Trophoblast cell (in vitro differentiated cells and primary cell): ENCODE results near the gene ITPKB.

Source experiments
- DNase-seq, 2 donors: peaks; one replicate each; pipeline ENCODE4 v3.0.0-alpha.2; 2016
- H2AFZ ChIP-seq: 2 replicates; pipeline ENCODE4 v1.6.1; 2013; ENCODE audit warnings: low read length, moderate library complexity, mild to moderate bottlenecking; ENCODE audit not compliant: insufficient read depth, poor library complexity
- H2AK5ac ChIP-seq: 2 replicates; pipeline ENCODE4 v1.6.1; 2013; ENCODE audit warnings: mild to moderate bottlenecking, low read length
- H2BK120ac ChIP-seq: 2 replicates; pipeline ENCODE4 v1.6.1; 2013; ENCODE audit warnings: low read length, mild to moderate bottlenecking, moderate library complexity; ENCODE audit not compliant: insufficient read depth, poor library complexity
- H2BK12ac ChIP-seq: 2 replicates; pipeline ENCODE4 v1.6.1; 2013; ENCODE audit warnings: mild to moderate bottlenecking, low read length, moderate library complexity
- H2BK5ac ChIP-seq: 2 replicates; pipeline ENCODE4 v1.6.1; 2013; ENCODE audit warnings: low read length, low read depth, moderate library complexity, mild to moderate bottlenecking; ENCODE audit not compliant: poor library complexity
- H3K14ac ChIP-seq: 2 replicates; pipeline ENCODE4 v1.6.1; 2013; ENCODE audit warnings: mild to moderate bottlenecking, low read length
- H3K18ac ChIP-seq: 2 replicates; pipeline ENCODE4 v1.6.1; 2013; ENCODE audit warnings: mild to moderate bottlenecking, low read length
- H3K23ac ChIP-seq: 2 replicates; pipeline ENCODE4 v1.6.1; 2013; ENCODE audit warnings: low read length
- H3K27ac ChIP-seq: 2 replicates; pipeline ENCODE4 v1.5.1; 2013; ENCODE audit warnings: low read depth, mild to moderate bottlenecking, inconsistent platforms, low read length, moderate library complexity
- H3K27me3 ChIP-seq: 2 replicates; pipeline ENCODE4 v1.6.1; 2013; ENCODE audit warnings: inconsistent platforms, mild to moderate bottlenecking, low read length, moderate library complexity; ENCODE audit not compliant: insufficient read depth
- H3K36me3 ChIP-seq, 2 experiments: 1 replicate in 1 of 2; 2 replicates in 1 of 2; pipeline ENCODE4 v1.6.1; 2013; ENCODE audit warnings: low read length in 2 of 2, mild to moderate bottlenecking in 2 of 2, moderate library complexity in 1 of 2; ENCODE audit not compliant: insufficient read depth in 2 of 2, control insufficient read depth in 1 of 2
- H3K4ac ChIP-seq: 2 replicates; pipeline ENCODE4 v1.6.1; 2013; ENCODE audit warnings: low read depth, mild to moderate bottlenecking, low read length, moderate library complexity
- H3K4me1 ChIP-seq, 2 experiments: 1 replicate in 1 of 2; 2 replicates in 1 of 2; pipeline ENCODE4 v1.6.1; 2013; ENCODE audit warnings: low read length in 2 of 2, mild to moderate bottlenecking in 2 of 2, moderate library complexity in 1 of 2; ENCODE audit not compliant: insufficient read depth in 2 of 2, control insufficient read depth in 1 of 2
- H3K4me2 ChIP-seq: 2 replicates; pipeline ENCODE4 v1.6.1; 2013; ENCODE audit warnings: inconsistent platforms, mild to moderate bottlenecking, low read length, moderate library complexity
- H3K4me3 ChIP-seq: 2 replicates; pipeline ENCODE4 v1.5.1; 2013; ENCODE audit warnings: mild to moderate bottlenecking, low read depth, low read length, inconsistent platforms
- H3K79me1 ChIP-seq: one replicate; pipeline ENCODE4 v1.6.1; 2013; ENCODE audit warnings: low read length
- H3K79me2 ChIP-seq: 2 replicates; pipeline ENCODE4 v1.6.1; 2013; ENCODE audit warnings: low read length, mild to moderate bottlenecking; ENCODE audit not compliant: control insufficient read depth, insufficient read depth, poor library complexity
- H3K9ac ChIP-seq: 2 replicates; pipeline ENCODE4 v1.6.1; 2013; ENCODE audit warnings: mild to moderate bottlenecking, low read length
- H3K9me3 ChIP-seq: 2 replicates; pipeline ENCODE4 v1.6.1; 2013; ENCODE audit warnings: low read depth, mild to moderate bottlenecking, control low read depth, inconsistent platforms, low read length; ENCODE audit not compliant: insufficient read depth
- H4K12ac ChIP-seq: 2 replicates; pipeline ENCODE4 v1.6.1; 2013; ENCODE audit warnings: low read depth, mild to moderate bottlenecking, low read length, moderate library complexity
- H4K8ac ChIP-seq: 2 replicates; pipeline ENCODE4 v1.6.1; 2013; ENCODE audit warnings: low read depth, mild to moderate bottlenecking, low read length, moderate library complexity
- H4K91ac ChIP-seq: one replicate; pipeline ENCODE4 v1.6.1; 2013; ENCODE audit warnings: low read depth, mild to moderate bottlenecking, low read length, moderate library complexity
- WGBS: extraction: QIAGEN DNeasy Blood & Tissue Kit; methylation state at CpG from one replicate; pipeline ENCODE4 v1.1.7; 2013; ENCODE audit warnings: missing lambda C conversion rate; ENCODE audit not compliant: insufficient read length, insufficient coverage; ENCODE audit errors: extremely low coverage; 5-methylcytosine and 5-hydroxymethylcytosine counted together

ITPKB gene

GRCh38 chr1:226661965-226662364 lies 77.1 kb downstream of the ITPKB start:
- Histone ChIP-seq H3K27me3 (no peaks in the 10 kb centered on the region), H2BK12ac (no peak overlapping the region), H4K91ac (no peak overlapping the region), H3K18ac (no peak overlapping the region), H3K27ac (peak overlapping the region; percentile 18), H3K4me2 (no peak overlapping the region), H3K14ac (no peak overlapping the region), H2BK5ac (no peak overlapping the region), H3K23ac (no peak overlapping the region), H4K8ac (no peak overlapping the region), H2BK120ac (no peak overlapping the region), H3K4me3 (no peak overlapping the region), H3K4ac (no peak overlapping the region), H3K9ac (no peak overlapping the region), H3K36me3 (no peaks in the 10 kb centered on the region), H2AFZ (no peak overlapping the region), H3K9me3 (no peaks in the 10 kb centered on the region), H2AK5ac (no peak overlapping the region), H3K79me2 (no peaks in the 10 kb centered on the region), H4K12ac (no peak overlapping the region), H3K79me1 (peaks cover 10% of the 10 kb centered on the region), H3K4me1 (peaks cover 33 to 34% of the 10 kb centered on the region in 2 experiments)
- WGBS = no CpG with 5 or more reads among the region's 6 CpGs
- no peak for DNase-seq

- H2BK12ac ChIP-seq = no peak overlapping the region
- no peak overlapping the region for H3K9ac ChIP-seq
- no peak overlapping the region for H3K18ac ChIP-seq
- no peak overlapping the region for H3K27ac ChIP-seq
- H3K79me1 ChIP-seq = peaks cover 10% of the 10 kb centered on the region
- no peak overlapping the region for H2BK120ac ChIP-seq
- no peak overlapping the region for H4K12ac ChIP-seq
- no peak overlapping the region for H2AK5ac ChIP-seq
- H2BK5ac ChIP-seq = no peak overlapping the region
- no peak overlapping the region for H4K8ac ChIP-seq
- WGBS = no CpG with 5 or more reads among the region's 2 CpGs
- H2AFZ ChIP-seq = no peak overlapping the region
- no peak for DNase-seq
- no peak overlapping the region for H3K4me2 ChIP-seq
- H3K4ac ChIP-seq = no peak overlapping the region
- no peak overlapping the region for H3K4me3 ChIP-seq
- H3K4me1 ChIP-seq = peaks cover 33 to 34% of the 10 kb centered on the region in 2 experiments
- no peaks in the 10 kb centered on the region for H3K36me3 ChIP-seq
- no peak overlapping the region for H3K23ac ChIP-seq
- no peaks in the 10 kb centered on the region for H3K79me2 ChIP-seq
- peak overlapping the region; percentile 20 for H4K91ac ChIP-seq
- H3K14ac ChIP-seq = no peak overlapping the region
- H3K9me3 ChIP-seq = no peaks in the 10 kb centered on the region
- H3K27me3 ChIP-seq = no peaks in the 10 kb centered on the region
These were observed 77.8 kb downstream of the ITPKB start for GRCh38 chr1:226661271-226661670.

- WGBS = no CpG with 5 or more reads among the region's 17 CpGs
- H3K18ac ChIP-seq = no peak overlapping the region
- no peak overlapping the region for H2BK5ac ChIP-seq
- H2BK12ac ChIP-seq = no peak overlapping the region
- no peak overlapping the region for H3K4ac ChIP-seq
- no peak overlapping the region for H2BK120ac ChIP-seq
- H3K4me2 ChIP-seq = no peak overlapping the region
- no peak overlapping the region for H2AK5ac ChIP-seq
- H3K27me3 ChIP-seq = no peaks in the 10 kb centered on the region
- H3K9ac ChIP-seq = no peak overlapping the region
- H3K14ac ChIP-seq = no peak overlapping the region
- no peak overlapping the region for H3K4me3 ChIP-seq
- H3K23ac ChIP-seq = no peak overlapping the region
- no peak for DNase-seq
- peak overlapping the region; percentile 20 for H4K91ac ChIP-seq
- H4K12ac ChIP-seq = no peak overlapping the region
- H2AFZ ChIP-seq = no peak overlapping the region
- H3K9me3 ChIP-seq = no peaks in the 10 kb centered on the region
- no peak overlapping the region for H4K8ac ChIP-seq
- H3K79me2 ChIP-seq = no peaks in the 10 kb centered on the region
- H3K4me1 ChIP-seq = peaks cover 32 to 34% of the 10 kb centered on the region in 2 experiments
- H3K79me1 ChIP-seq = peaks cover 10% of the 10 kb centered on the region
- H3K27ac ChIP-seq = no peak overlapping the region
- H3K36me3 ChIP-seq = no peaks in the 10 kb centered on the region
These were observed 78.5 kb downstream of the ITPKB start for GRCh38 chr1:226660410-226661182.

- H3K36me3 ChIP-seq = no peaks in the 10 kb centered on the region
- no peak overlapping the region for H4K91ac ChIP-seq
- H3K4me2 ChIP-seq = no peak overlapping the region
- H4K12ac ChIP-seq = no peak overlapping the region
- H3K27me3 ChIP-seq = no peaks in the 10 kb centered on the region
- no peak overlapping the region for H4K8ac ChIP-seq
- no peak overlapping the region for H2AK5ac ChIP-seq
- H3K9ac ChIP-seq = no peak overlapping the region
- H3K14ac ChIP-seq = no peak overlapping the region
- H2BK5ac ChIP-seq = no peak overlapping the region
- no peak overlapping the region for H2BK120ac ChIP-seq
- no peak overlapping the region for H3K4me3 ChIP-seq
- H3K4me1 ChIP-seq = peaks cover 30 to 34% of the 10 kb centered on the region in 2 experiments
- H3K9me3 ChIP-seq = no peaks in the 10 kb centered on the region
- no peak overlapping the region for H3K23ac ChIP-seq
- DNase-seq = no peak
- H2BK12ac ChIP-seq = no peak overlapping the region
- H3K79me1 ChIP-seq = peaks cover 9% of the 10 kb centered on the region
- no peaks in the 10 kb centered on the region for H3K79me2 ChIP-seq
- WGBS = no CpG with 5 or more reads among the region's 5 CpGs
- no peak overlapping the region for H3K18ac ChIP-seq
- H2AFZ ChIP-seq = no peak overlapping the region
- H3K27ac ChIP-seq = no peak overlapping the region
- H3K4ac ChIP-seq = no peak overlapping the region
These were observed 79.4 kb downstream of the ITPKB start for GRCh38 chr1:226659641-226660040.
